Psoas muscle (tissue), 8 donors: ENCODE data around the gene VEGFC. TPM values are rescaled to one million over a fixed set of nuclear protein-coding genes. Genes with fewer than 3 reads are reported as not detected.

ENCODE experiments used
- ATAC-seq, 4 donors: fragments of 200-7000 bp; cut with Tn5 transposase; one replicate each; pipeline ENCODE4 v1.9.1; 2020; ENCODE audit warnings: moderate library complexity in 3 of 4, mild to moderate bottlenecking in 2 of 4
- DNase-seq, 2 donors: peaks; one replicate each; pipeline ENCODE4 v3.0.0-alpha.2; 2020
- H3K27ac ChIP-seq: fragments of 200-600 bp; one replicate; pipeline ENCODE4 v1.8.0; 2022
- H3K27me3 ChIP-seq, 3 donors: fragments of 200-600 bp in 1 of 3; one replicate each; pipeline versions ENCODE4 v1.6.1 to v1.8.0; 2013 to 2022; ENCODE audit warnings: low read length in 2 of 3, mild to moderate bottlenecking in 2 of 3, moderate library complexity in 1 of 3; ENCODE audit not compliant: insufficient read depth in 3 of 3
- H3K36me3 ChIP-seq, 2 donors: fragments of 200-600 bp in 1 of 2; one replicate each; pipeline versions ENCODE4 v1.6.1 to v1.8.0; 2013 to 2022; ENCODE audit warnings: low read depth in 1 of 2, mild to moderate bottlenecking in 1 of 2, moderate library complexity in 1 of 2; ENCODE audit not compliant: insufficient read depth in 1 of 2
- H3K4me1 ChIP-seq: fragments of 200-600 bp; one replicate; pipeline ENCODE4 v1.8.0; 2022
- H3K4me3 ChIP-seq: fragments of 200-600 bp; one replicate; pipeline ENCODE4 v1.8.0; 2022; ENCODE audit warnings: mild to moderate bottlenecking
- H3K9me3 ChIP-seq: fragments of 200-600 bp; one replicate; pipeline ENCODE4 v1.8.0; 2022
- WGBS, 3 donors: extraction: QIAGEN DNeasy Blood & Tissue Kit; methylation state at CpG; one replicate each; pipeline versions ENCODE4 v1.1.6 to v1.1.7; 2013; 5-methylcytosine and 5-hydroxymethylcytosine counted together
- intact Hi-C, 2 donors: fragments of 100-400 bp; cut with DNase I; formaldehyde crosslinking; loops; one replicate each; pipeline versions ENCODE4 v1.11.0 to v1.14.2; 2022
- polyA plus RNA-seq, 3 donors: library from polyadenylated mRNA; stranded (reverse); fragments of 200-250 nt; gene quantifications; one replicate each; pipeline ENCODE4 v1.2.3, GENCODE V29; 2013
- total RNA-seq, 4 donors: library from RNA; stranded (reverse); fragmentation: NEBNext Ultra II Directional in 2 of 4; extraction: Animal tissue kit (Norgen Biotek cat#: 25700) in 2 of 4; gene quantifications; one replicate each; pipeline versions ENCODE4 v1.2.1 to v1.2.4, GENCODE V29; 2021 to 2023
- TF ChIP-seq, protein P1 (sequence below): fragments of 200-600 bp; IDR thresholded peaks from one replicate; pipeline ENCODE4 v1.8.0; 2022; ENCODE audit warnings: antibody characterized with exemption
- donor health status: healthy with polysubstance abuse.
- donor health status: DM: no; HTN: no; CAD: no; lungs with moderate emphysema.
- donor health status: Bipolar disorder and iron deficiency.
- donor health status: healthy.
- donor health status: DM: yes; HTN: yes; CAD: no.
- donor health status: DM: no; HTN: no; CAD: no.
- donor health status: DM: no; HTN: no; CAD: no.
- donor health status: DM: yes; HTN: yes; CAD: no.

VEGFC gene
- total and polyA plus RNA-seq, 7 donors = 1.8 to 7.0 (median 3.0) TPM

DNA sequence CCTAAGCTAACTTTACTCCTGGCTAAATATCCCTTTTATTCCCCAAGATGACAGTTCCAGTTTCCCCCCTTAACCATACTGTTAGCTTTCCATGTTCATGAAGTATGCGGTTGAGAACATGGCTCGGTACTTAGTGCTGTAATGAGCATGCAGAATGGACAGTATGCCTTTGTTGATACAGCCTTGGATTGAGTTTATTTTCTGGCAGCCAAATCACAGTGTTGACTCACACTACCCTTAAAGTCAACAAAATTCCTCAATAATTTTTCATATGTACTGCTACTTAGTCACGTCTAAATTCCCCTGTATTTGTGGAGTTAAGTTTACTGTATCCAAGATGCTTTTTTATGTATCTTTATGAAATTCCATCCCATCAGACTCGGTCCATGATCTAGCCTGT is 1.4 kb upstream of the VEGFC start:
- ATAC-seq (no peak), DNase-seq (no peak)
- intact Hi-C loops = loop anchor here in 1 of 2 donors (5.0 kb wide), 3 partner anchors 232 to 412 kb away; no protein-coding TSS in a partner anchor
- Histone ChIP-seq H3K27me3 (peaks cover 0 to 2% (median 0%) of the 10 kb centered on the region in 3 donors), H3K4me1 (peaks cover 8% of the 10 kb centered on the region), H3K4me3 (no peak overlapping the region), H3K27ac (no peak overlapping the region), H3K36me3 (no peaks in the 10 kb centered on the region), H3K9me3 (no peaks in the 10 kb centered on the region)
- 44 to 51% (median 47%) methylated on average over 4 of the region's 4 CpGs for WGBS, 3 donors
- TF ChIP-seq, protein P1, sequence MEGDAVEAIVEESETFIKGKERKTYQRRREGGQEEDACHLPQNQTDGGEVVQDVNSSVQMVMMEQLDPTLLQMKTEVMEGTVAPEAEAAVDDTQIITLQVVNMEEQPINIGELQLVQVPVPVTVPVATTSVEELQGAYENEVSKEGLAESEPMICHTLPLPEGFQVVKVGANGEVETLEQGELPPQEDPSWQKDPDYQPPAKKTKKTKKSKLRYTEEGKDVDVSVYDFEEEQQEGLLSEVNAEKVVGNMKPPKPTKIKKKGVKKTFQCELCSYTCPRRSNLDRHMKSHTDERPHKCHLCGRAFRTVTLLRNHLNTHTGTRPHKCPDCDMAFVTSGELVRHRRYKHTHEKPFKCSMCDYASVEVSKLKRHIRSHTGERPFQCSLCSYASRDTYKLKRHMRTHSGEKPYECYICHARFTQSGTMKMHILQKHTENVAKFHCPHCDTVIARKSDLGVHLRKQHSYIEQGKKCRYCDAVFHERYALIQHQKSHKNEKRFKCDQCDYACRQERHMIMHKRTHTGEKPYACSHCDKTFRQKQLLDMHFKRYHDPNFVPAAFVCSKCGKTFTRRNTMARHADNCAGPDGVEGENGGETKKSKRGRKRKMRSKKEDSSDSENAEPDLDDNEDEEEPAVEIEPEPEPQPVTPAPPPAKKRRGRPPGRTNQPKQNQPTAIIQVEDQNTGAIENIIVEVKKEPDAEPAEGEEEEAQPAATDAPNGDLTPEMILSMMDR = no peak

DNA sequence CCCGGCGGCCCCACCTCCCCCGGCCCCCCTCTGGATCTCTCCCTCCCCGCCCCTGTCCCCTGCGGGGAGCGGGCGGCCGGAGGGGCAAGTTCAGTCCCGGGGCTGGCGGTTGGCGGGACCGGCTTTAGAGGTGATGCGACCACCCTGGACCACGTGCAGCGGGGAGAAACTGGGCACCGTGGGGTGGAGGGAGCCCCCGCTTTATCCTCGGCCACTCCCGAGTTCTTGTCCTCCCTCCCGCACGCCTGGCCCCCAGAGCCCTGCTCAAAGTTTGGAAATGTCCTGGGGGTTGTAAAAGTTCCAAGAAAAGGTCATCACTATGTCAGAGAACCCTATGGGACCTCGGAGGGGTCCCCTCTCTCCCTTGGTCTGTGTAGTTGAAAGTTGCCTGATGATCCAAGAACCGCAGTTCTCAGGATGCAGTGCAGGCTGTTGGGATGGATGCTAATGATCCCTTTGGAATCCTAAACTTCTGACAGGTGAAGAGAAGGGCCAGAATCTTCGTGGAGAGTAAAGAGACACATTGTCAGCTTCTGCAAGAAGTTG is 411 bp upstream of the VEGFC start:
- TF ChIP-seq, protein P1 = no peak
- no peak for ATAC-seq
- Histone ChIP-seq H3K27ac (peak overlapping the region; percentile 43), H3K4me3 (peak overlapping the region; percentile 82), H3K36me3 (no peaks in the 10 kb centered on the region), H3K27me3 (peaks cover 0 to 2% (median 0%) of the 10 kb centered on the region in 3 donors), H3K9me3 (no peaks in the 10 kb centered on the region), H3K4me1 (peaks cover 8% of the 10 kb centered on the region)
- no peak for DNase-seq
- whole genome bisulfite sequencing, 3 donors = 5 to 7% (median 6%) methylated on average over 13 to 24 of the region's 24 CpGs
- intact Hi-C loops = loop anchor here in 1 of 2 donors (5.0 kb wide), 3 partner anchors 231 to 411 kb away; no protein-coding TSS in a partner anchor

DNA sequence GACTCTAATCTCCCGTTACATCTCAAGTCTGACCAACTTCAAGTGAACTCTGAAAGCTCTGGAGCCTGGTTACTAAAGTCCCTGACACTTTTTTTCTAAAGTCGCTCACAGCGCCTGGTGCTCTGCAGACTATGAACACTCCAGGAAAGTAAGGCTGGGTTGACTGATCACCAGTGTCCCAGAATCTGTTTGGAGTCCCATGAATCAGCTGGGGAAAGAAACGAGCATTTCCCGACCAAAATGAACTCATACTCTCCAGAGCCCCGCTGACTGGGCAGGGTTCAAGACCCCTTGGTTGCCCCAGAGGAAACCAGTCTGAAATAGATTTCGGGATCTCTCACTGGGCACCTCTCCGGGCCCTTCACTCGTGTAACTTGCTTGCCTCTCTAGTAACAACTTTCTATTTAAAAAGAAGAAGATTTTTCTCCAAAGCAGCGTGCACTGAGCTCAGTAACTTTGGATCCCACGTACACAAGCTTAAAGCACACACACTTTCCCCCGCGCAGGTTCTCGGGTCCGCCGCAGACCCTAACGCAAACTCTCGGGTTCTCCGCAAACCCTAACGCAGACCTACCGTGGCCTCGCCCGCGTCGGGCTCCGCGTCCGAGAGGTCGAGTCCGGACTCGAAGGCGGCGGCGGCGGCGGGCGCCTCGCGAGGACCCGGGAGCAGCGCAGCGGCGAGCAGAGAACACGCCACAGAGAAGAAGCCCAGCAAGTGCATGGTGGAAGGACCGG is 964 bp downstream of the VEGFC start:
- intact Hi-C loops = loop anchor here in 1 of 2 donors (5.0 kb wide), 3 partner anchors 229 to 409 kb away; no protein-coding TSS in a partner anchor
- ATAC-seq (peak; percentile 32 to 60 (median 39)), DNase-seq (peak; percentile 35 to 52)
- peaks cover 0 to 2% (median 0%) of the 10 kb centered on the region in 3 donors for H3K27me3 ChIP-seq
- H3K4me1 ChIP-seq = peaks cover 8% of the 10 kb centered on the region
- TF ChIP-seq, protein P1 = no peak
- H3K4me3 ChIP-seq = peak overlapping the region; percentile 82
- H3K9me3 ChIP-seq = no peaks in the 10 kb centered on the region
- H3K27ac ChIP-seq = peak overlapping the region; percentile 83
- WGBS, 3 donors = 1 to 2% (median 1%) methylated on average over 42 to 45 of the region's 45 CpGs
- no peaks in the 10 kb centered on the region for H3K36me3 ChIP-seq

DNA sequence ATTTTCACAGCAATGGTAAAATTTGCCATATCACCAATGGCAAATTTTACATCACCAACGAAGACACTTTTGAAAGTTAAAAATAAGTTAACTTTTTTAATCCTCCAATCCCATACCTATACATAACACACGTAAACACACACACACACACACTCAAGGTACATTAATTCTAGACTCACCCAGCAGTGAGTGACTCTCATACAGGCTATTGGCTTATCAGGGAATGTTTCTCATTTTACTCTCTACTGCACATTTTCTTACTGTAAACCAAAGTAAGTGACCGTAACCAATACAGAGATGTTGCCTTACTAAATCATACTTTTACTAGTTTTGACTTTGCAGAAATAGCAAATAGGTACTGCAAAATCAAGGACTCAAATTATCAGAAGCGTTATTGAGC is 2.3 kb downstream of the VEGFC start:
- Histone ChIP-seq H3K9me3 (no peaks in the 10 kb centered on the region), H3K27me3 (peaks cover 0 to 2% (median 0%) of the 10 kb centered on the region in 3 donors), H3K4me1 (peaks cover 8% of the 10 kb centered on the region), H3K27ac (peak overlapping the region; percentile 83), H3K36me3 (no peaks in the 10 kb centered on the region), H3K4me3 (peak overlapping the region; percentile 82)
- WGBS, 3 donors = 79 to 89% (median 85%) methylated on average over 4 of the region's 4 CpGs
- intact Hi-C loops = loop anchor here in 1 of 2 donors (5.0 kb wide), 3 partner anchors 228 to 408 kb away; no protein-coding TSS in a partner anchor
- ATAC-seq (no peak), DNase-seq (no peak)
- TF ChIP-seq, protein P1 = no peak
